Measurements from ENCODE around the gene MSGN1. TPM values are rescaled to one million over a fixed set of nuclear protein-coding genes. Genes with fewer than 3 reads are reported as not detected.

The MSGN1 gene
- total and polyA plus RNA-seq, 2 of the 8 experiments (the other 6 are each of a cell fraction or from before 2014, with no cell fraction given), result not detected

DNA sequence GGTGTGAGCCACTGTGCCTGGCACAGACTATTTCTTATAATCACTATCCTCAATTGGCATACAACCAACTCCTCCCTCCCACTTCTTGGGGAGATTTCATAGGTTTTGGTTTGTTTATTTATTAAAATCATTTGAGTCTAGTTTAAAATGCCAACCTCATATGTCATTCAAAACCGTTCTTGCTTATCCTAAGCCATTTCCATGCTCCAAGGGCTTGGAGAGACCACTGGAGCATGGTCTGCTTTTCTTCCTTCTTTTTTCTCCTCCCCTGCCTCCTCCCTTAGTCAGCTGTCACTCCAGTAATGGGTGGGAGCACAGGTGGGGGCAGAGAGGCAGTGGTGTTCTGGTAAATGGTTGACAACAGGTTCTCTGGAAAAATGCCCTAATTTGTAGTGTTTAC lies 41.8 kb downstream of the MSGN1 start (continued):
- TF ChIP-seq ASH2L (IDR thresholded peaks at IDR 0.05; ENCODE audit: low read length) (no peak), RBBP5 (IDR thresholded peaks at IDR 0.05; ENCODE audit: borderline replicate concordance, low read depth, low read length) (no peak), EGR1 (IDR thresholded peaks at IDR 0.05; ENCODE audit: borderline replicate concordance, low read depth, low read length) (no peak), TCF12 (IDR thresholded peaks at IDR 0.05; ENCODE audit: low read depth, low read length) (no peak), PHF8 (conservative IDR thresholded peaks at IDR 0.05; ENCODE audit: low read depth, low read length) (no peak), NANOG (IDR thresholded peaks at IDR 0.05; ENCODE audit: insufficient read depth, low read depth, low read length, poor library complexity, severe bottlenecking) (no peak)

Measured in H1 (cell line).